CD4-positive, alpha-beta memory T cell (primary cell): ENCODE results near the gene DISP2. TPM values are rescaled to one million over a fixed set of nuclear protein-coding genes. Genes with fewer than 3 reads are reported as not detected.

Experiments used
- CTCF ChIA-PET: fragments of 350-600 bp; sonication (Branson Sonifier 250); formaldehyde crosslinking; loops from one replicate; lab custom pipeline; 2021; ENCODE audit warnings: inconsistent platforms; ENCODE audit not compliant: partially characterized antibody; lab: Charles Lee
- POLR2A ChIA-PET: fragments of 350-600 bp; sonication (Branson Sonifier 250); formaldehyde crosslinking; loops from one replicate; lab custom pipeline; 2021; ENCODE audit not compliant: partially characterized antibody; lab: Charles Lee
- DNase-seq, 5 donors: peaks; one replicate each; pipeline versions ENCODE4 v3.0.0 to v3.0.0-alpha.2; 2020 to 2022; ENCODE audit warnings: mixed read lengths in 1 of 5
- H3K27ac ChIP-seq: one replicate; pipeline ENCODE4 v1.7.0; 2013; ENCODE audit warnings: low read depth, low read length
- H3K27me3 ChIP-seq: 2 replicates; pipeline ENCODE4 v1.7.0; 2013; ENCODE audit warnings: mild to moderate bottlenecking, low read length, moderate library complexity; ENCODE audit not compliant: insufficient read depth
- H3K36me3 ChIP-seq: 2 replicates; pipeline ENCODE4 v1.7.0; 2013; ENCODE audit warnings: mild to moderate bottlenecking, low read length, moderate library complexity; ENCODE audit not compliant: insufficient read depth
- H3K4me1 ChIP-seq: 2 replicates; pipeline ENCODE4 v1.7.0; 2013; ENCODE audit warnings: mild to moderate bottlenecking, low read length, moderate library complexity; ENCODE audit not compliant: insufficient read depth
- H3K4me3 ChIP-seq, 2 donors: one replicate each; pipeline ENCODE4 v1.7.0; 2013; ENCODE audit warnings: low read length in 2 of 2, mild to moderate bottlenecking in 1 of 2
- H3K9me3 ChIP-seq, 2 donors: one replicate each; pipeline ENCODE4 v1.7.0; 2013; ENCODE audit warnings: low read length in 2 of 2, control low read depth in 1 of 2; ENCODE audit not compliant: control insufficient read depth in 1 of 2
- H3K27ac Mint-ChIP-seq, 7 donors: one replicate each; pipeline ENCODE4 v1.8.0; 2020 to 2021; ENCODE audit warnings: mixed read lengths in 7 of 7, mild to moderate bottlenecking in 6 of 7, inconsistent platforms in 3 of 7, moderate library complexity in 3 of 7
- H3K27me3 Mint-ChIP-seq, 2 donors: one replicate each; pipeline ENCODE4 v1.8.0; 2020 to 2021; ENCODE audit warnings: mixed read lengths in 2 of 2
- H3K36me3 Mint-ChIP-seq, 2 donors: one replicate each; pipeline ENCODE4 v1.8.0; 2020 to 2021; ENCODE audit warnings: mixed read lengths in 2 of 2, inconsistent platforms in 1 of 2, mild to moderate bottlenecking in 1 of 2
- H3K4me1 Mint-ChIP-seq, 4 donors: one replicate each; pipeline ENCODE4 v1.8.0; 2020 to 2021; ENCODE audit warnings: mixed read lengths in 4 of 4, mild to moderate bottlenecking in 1 of 4
- H3K4me3 Mint-ChIP-seq, 8 donors: one replicate each; pipeline ENCODE4 v1.8.0; 2020 to 2021; ENCODE audit warnings: mixed read lengths in 8 of 8, mild to moderate bottlenecking in 7 of 8, moderate library complexity in 6 of 8, inconsistent platforms in 3 of 8
- H3K9me3 Mint-ChIP-seq, 8 donors: one replicate each; pipeline ENCODE4 v1.8.0; 2020 to 2021; ENCODE audit warnings: mixed read lengths in 8 of 8, mild to moderate bottlenecking in 5 of 8, inconsistent platforms in 3 of 8, moderate library complexity in 1 of 8
- intact Hi-C: fragments of 100-400 bp; cut with micrococcal nuclease; formaldehyde crosslinking; loops from one replicate; pipeline ENCODE4 v1.15.1; 2023
- polyA plus RNA-seq, 2 donors: library from polyadenylated mRNA; unstranded; fragments of 300-500 nt; fragmentation: Illumina TruSeq; gene quantifications; one replicate each; pipeline ENCODE4 v1.2.3, GENCODE V29; 2021
- total RNA-seq, 2 experiments: library from RNA; stranded (reverse); gene quantifications; one replicate each; pipeline ENCODE4 v1.2.3, GENCODE V29; 2021

Gene DISP2
- total and polyA plus RNA-seq, 4 experiments from 2014 or later = 0.03 to 0.23 (median 0.05) TPM; not detected in 1

DNA sequence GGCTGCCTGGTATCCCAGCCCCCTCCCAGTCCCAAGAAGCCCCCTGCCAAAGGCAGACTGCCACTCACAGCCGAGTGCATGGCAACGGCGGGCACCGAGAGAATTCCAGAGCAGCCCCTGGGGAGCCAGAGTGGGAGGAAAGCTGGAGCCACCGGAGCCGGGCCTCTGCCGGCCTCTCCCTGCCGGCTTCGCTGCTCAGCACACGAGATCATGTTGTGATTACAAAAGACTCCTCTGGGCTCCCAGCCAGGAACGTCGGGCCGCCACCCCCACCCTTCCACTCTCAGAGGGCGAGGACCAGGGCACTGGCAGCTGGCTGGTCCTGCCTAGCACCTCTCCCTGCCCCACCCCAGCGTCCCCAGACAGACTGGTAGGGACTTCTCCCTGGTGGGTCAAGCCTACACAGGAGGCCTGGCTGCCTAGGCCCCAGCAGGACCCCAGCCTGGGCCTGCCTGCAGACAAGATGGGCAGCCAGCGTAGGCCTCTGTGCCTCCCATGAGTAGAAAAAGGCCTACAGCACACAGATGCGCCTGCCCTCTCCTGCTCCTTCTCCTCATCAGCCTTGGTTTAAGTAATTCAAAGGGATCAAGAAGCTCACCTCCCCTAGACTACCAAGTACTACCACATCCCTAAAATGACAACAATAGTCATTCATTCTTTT is 17.1 kb upstream of the DISP2 start, which contains the start of gene CCDC9B:
TSS of gene CCDC9B (minus strand) at position 200 of the 661 bp plus-strand sequence. CDS start at position 80, 120 bp downstream.
- POLR2A ChIA-PET = interaction anchor here (1.3 kb wide), 1 partner anchor 34 kb away, joined by 3 read pairs; no protein-coding TSS in a partner anchor

GRCh38 chr15:40342416-40343320 is 15.4 kb upstream of the DISP2 start:
- ChIA-PET CTCF (interaction anchor here (0.7 to 21.4 kb wide), 20 partner anchors 8 to 296 kb away, joined by 3 to 634 read pairs (median 8); partner anchors contain the start of genes ANKRD63, DISP2, INAFM2 and IVD), POLR2A (no interaction called here)
- Mint-ChIP-seq H3K4me3 (no peak overlapping the region), H3K27me3 (peaks cover 0 to 2% of the 10 kb centered on the region in 2 donors), H3K36me3 (no peaks in the 10 kb centered on the region), H3K4me1 (peaks cover 4 to 7% (median 5%) of the 10 kb centered on the region in 4 donors), H3K9me3 (no peaks in the 10 kb centered on the region), H3K27ac (no peak overlapping the region)
- Histone ChIP-seq H3K27ac (no peak overlapping the region), H3K36me3 (no peaks in the 10 kb centered on the region), H3K27me3 (no peaks in the 10 kb centered on the region), H3K4me3 (no peak overlapping the region), H3K4me1 (peaks cover 14% of the 10 kb centered on the region), H3K9me3 (no peaks in the 10 kb centered on the region)
- intact Hi-C loops = no loop called here
- no peak for DNase-seq

More for the DNA sequence above, 17.1 kb upstream of the DISP2 start, which contains the start of gene CCDC9B:
- H3K27ac Mint-ChIP-seq = no peak within 1 kb of the TSS
- Histone ChIP-seq H3K4me3 (no peak within 1 kb of the TSS), H3K9me3 (no peaks in the 10 kb centered on the region), H3K36me3 (no peaks in the 10 kb centered on the region), H3K4me1 (peaks cover 14% of the 10 kb centered on the region), H3K27me3 (no peaks in the 10 kb centered on the region), H3K27ac (no peak within 1 kb of the TSS)
- H3K4me3 Mint-ChIP-seq = no peak within 1 kb of the TSS
- H3K27me3 Mint-ChIP-seq = peaks cover 0 to 2% of the 10 kb centered on the region in 2 donors
- no peaks in the 10 kb centered on the region for H3K9me3 Mint-ChIP-seq
- DNase-seq = no peak
- H3K36me3 Mint-ChIP-seq = no peaks in the 10 kb centered on the region
- peaks cover 4 to 7% (median 5%) of the 10 kb centered on the region in 4 donors for H3K4me1 Mint-ChIP-seq
- CTCF ChIA-PET = interaction anchor here (1.2 to 21.4 kb wide), 11 partner anchors 8 to 80 kb away, joined by 3 to 634 read pairs (median 11); partner anchors contain the start of genes ANKRD63, DISP2, INAFM2 and PLCB2
- intact Hi-C loops = no loop called here

- no peaks in the 10 kb centered on the region for H3K27me3 Mint-ChIP-seq
- Histone ChIP-seq H3K4me1 (peaks cover 7% of the 10 kb centered on the region), H3K27me3 (no peaks in the 10 kb centered on the region), H3K9me3 (no peaks in the 10 kb centered on the region), H3K4me3 (no peak overlapping the region), H3K36me3 (no peaks in the 10 kb centered on the region), H3K27ac (no peak overlapping the region)
- ChIA-PET CTCF (interaction anchor here (0.7 to 21.4 kb wide), 23 partner anchors 9 to 296 kb away, joined by 3 to 634 read pairs (median 5); partner anchors contain the start of genes DISP2, INAFM2, IVD and KNSTRN), POLR2A (interaction anchor here (1.4 kb wide), 2 partner anchors 35 to 36 kb away, joined by 4 to 5 read pairs; no protein-coding TSS in a partner anchor)
- intact Hi-C loops = no loop called here
- no peak overlapping the region for H3K27ac Mint-ChIP-seq
- no peak for DNase-seq
- peaks cover 0 to 3% (median under 1%) of the 10 kb centered on the region in 4 donors for H3K4me1 Mint-ChIP-seq
- H3K9me3 Mint-ChIP-seq = no peaks in the 10 kb centered on the region
- H3K36me3 Mint-ChIP-seq = no peaks in the 10 kb centered on the region
- H3K4me3 Mint-ChIP-seq = no peak overlapping the region
Measured at GRCh38 chr15:40343512-40343911, 14.5 kb upstream of the DISP2 start.

- Histone ChIP-seq H3K4me1 (peaks cover 7% of the 10 kb centered on the region), H3K27ac (no peak overlapping the region), H3K36me3 (no peaks in the 10 kb centered on the region), H3K9me3 (no peaks in the 10 kb centered on the region), H3K27me3 (no peaks in the 10 kb centered on the region), H3K4me3 (no peak overlapping the region)
- no peaks in the 10 kb centered on the region for H3K36me3 Mint-ChIP-seq
- peaks cover 0 to 3% (median under 1%) of the 10 kb centered on the region in 4 donors for H3K4me1 Mint-ChIP-seq
- DNase-seq = peak in 1 of 5 donors; percentile 12
- H3K9me3 Mint-ChIP-seq = no peaks in the 10 kb centered on the region
- H3K27ac Mint-ChIP-seq = no peak overlapping the region
- intact Hi-C loops = loop anchor here (1.0 kb wide), 3 partner anchors 24 to 163 kb away; no protein-coding TSS in a partner anchor
- no peak overlapping the region for H3K4me3 Mint-ChIP-seq
- POLR2A ChIA-PET = interaction anchor here (0.9 to 1.5 kb wide), 7 partner anchors 9 to 78 kb away, joined by 3 to 10 read pairs (median 4); no protein-coding TSS in a partner anchor
- H3K27me3 Mint-ChIP-seq = no peaks in the 10 kb centered on the region
- CTCF ChIA-PET = interaction anchor here (0.7 to 21.4 kb wide), 23 partner anchors 9 to 297 kb away, joined by 3 to 634 read pairs (median 5); partner anchors contain the start of genes DISP2, INAFM2, IVD and KNSTRN
Measured at GRCh38 chr15:40344217-40344616, 13.8 kb upstream of the DISP2 start.

DNA sequence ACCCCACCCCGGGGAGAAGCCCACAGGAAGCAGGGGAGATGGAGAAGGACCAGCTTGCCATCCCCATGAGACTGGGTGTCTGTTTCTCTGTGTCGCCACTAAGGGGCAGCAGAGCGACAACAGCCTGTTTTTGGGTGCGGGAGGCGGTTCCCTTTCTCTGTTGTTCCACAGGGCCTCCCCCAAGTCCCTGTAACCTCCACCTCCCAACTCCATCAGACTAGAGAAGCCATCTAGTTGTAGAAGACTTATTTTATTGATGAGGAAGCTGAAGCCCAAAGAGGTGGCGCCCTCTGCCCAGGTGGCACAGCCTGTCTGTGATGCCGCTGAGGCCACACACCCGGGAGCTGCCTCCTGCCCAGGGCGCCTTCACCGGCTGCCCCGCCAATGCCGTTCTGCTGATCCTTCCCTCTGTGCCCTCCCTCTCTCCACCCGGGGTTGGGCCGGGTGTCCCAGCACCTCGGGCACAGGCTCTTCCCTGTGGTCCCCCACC is 13.3 kb upstream of the DISP2 start:
- H3K27me3 Mint-ChIP-seq = no peaks in the 10 kb centered on the region
- peaks cover 0 to 3% (median under 1%) of the 10 kb centered on the region in 4 donors for H3K4me1 Mint-ChIP-seq
- no peak overlapping the region for H3K27ac Mint-ChIP-seq
- Histone ChIP-seq H3K4me3 (no peak overlapping the region), H3K36me3 (no peaks in the 10 kb centered on the region), H3K9me3 (no peaks in the 10 kb centered on the region), H3K4me1 (peaks cover 7% of the 10 kb centered on the region), H3K27ac (no peak overlapping the region), H3K27me3 (no peaks in the 10 kb centered on the region)
- H3K9me3 Mint-ChIP-seq = no peaks in the 10 kb centered on the region
- ChIA-PET POLR2A (interaction anchor here (0.6 to 1.5 kb wide), 8 partner anchors 8 to 77 kb away, joined by 3 to 10 read pairs (median 4); partner anchors contain the start of gene KNSTRN), CTCF (interaction anchor here (0.7 to 21.4 kb wide), 22 partner anchors 9 to 164 kb away, joined by 3 to 634 read pairs (median 6); partner anchors contain the start of genes DISP2, INAFM2, IVD and KNSTRN)
- peak; percentile 68 to 71 (median 68) for DNase-seq
- H3K36me3 Mint-ChIP-seq = no peaks in the 10 kb centered on the region
- no peak overlapping the region for H3K4me3 Mint-ChIP-seq
- intact Hi-C loops = loop anchor here (1.0 kb wide), 3 partner anchors 24 to 163 kb away; no protein-coding TSS in a partner anchor

DNA sequence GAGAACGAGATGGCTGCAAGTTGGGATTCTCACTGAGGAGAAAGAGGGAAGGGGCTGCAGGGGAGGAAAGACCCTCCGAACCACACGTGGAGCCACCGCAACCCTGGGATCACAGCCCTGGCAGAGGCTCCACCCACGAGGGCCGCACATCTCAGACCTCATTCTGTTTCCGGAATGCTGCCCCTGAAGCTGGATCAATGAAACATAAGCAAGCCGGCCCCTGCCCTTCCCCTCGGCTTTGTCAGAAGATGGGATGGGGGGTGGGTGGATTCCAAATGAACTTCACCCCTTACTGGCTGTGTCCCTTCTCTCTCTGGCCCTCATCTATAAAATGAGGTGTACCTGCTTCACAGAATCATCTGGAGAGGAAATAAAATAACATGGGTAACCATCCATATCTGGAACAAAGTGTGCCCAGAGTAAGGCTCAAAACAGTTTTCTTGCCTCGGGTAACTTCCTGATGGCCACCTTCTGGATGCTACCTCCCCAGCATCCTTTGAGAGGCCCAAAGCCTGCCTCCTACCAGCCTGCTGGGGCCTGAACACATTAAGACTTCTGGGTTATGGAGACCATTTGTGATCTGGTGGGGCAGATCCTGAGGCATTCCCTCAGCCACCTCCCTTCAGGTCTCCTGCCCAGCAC is 12.7 kb upstream of the DISP2 start:
- H3K4me3 ChIP-seq = no peak overlapping the region
- H3K27me3 ChIP-seq = no peaks in the 10 kb centered on the region
- H3K4me3 Mint-ChIP-seq = no peak overlapping the region
- peaks cover 0 to 3% (median under 1%) of the 10 kb centered on the region in 4 donors for H3K4me1 Mint-ChIP-seq
- H3K9me3 Mint-ChIP-seq = no peaks in the 10 kb centered on the region
- no peak for DNase-seq
- no peaks in the 10 kb centered on the region for H3K36me3 ChIP-seq
- CTCF ChIA-PET = interaction anchor here (0.8 to 21.4 kb wide), 14 partner anchors 10 to 76 kb away, joined by 3 to 634 read pairs (median 12); partner anchors contain the start of genes INAFM2, IVD, KNSTRN and PLCB2
- intact Hi-C loops = no loop called here
- peaks cover 7% of the 10 kb centered on the region for H3K4me1 ChIP-seq
- POLR2A ChIA-PET = interaction anchor here (0.6 to 1.5 kb wide), 3 partner anchors 21 to 77 kb away, joined by 3 to 10 read pairs (median 3); partner anchors contain the start of gene KNSTRN
- no peaks in the 10 kb centered on the region for H3K27me3 Mint-ChIP-seq
- no peak overlapping the region for H3K27ac ChIP-seq
- no peaks in the 10 kb centered on the region for H3K9me3 ChIP-seq
- H3K36me3 Mint-ChIP-seq = no peaks in the 10 kb centered on the region
- no peak overlapping the region for H3K27ac Mint-ChIP-seq
